ENCODE results near the gene ATP2B2. TPM values are rescaled to one million over a fixed set of nuclear protein-coding genes. Genes with fewer than 3 reads are reported as not detected.

Gene ATP2B2
- total and polyA plus RNA-seq, 9 of the 15 experiments (the other 6 are each of a cell fraction or from before 2014, with no cell fraction given), result 0.06 TPM; not detected in 8

DNA sequence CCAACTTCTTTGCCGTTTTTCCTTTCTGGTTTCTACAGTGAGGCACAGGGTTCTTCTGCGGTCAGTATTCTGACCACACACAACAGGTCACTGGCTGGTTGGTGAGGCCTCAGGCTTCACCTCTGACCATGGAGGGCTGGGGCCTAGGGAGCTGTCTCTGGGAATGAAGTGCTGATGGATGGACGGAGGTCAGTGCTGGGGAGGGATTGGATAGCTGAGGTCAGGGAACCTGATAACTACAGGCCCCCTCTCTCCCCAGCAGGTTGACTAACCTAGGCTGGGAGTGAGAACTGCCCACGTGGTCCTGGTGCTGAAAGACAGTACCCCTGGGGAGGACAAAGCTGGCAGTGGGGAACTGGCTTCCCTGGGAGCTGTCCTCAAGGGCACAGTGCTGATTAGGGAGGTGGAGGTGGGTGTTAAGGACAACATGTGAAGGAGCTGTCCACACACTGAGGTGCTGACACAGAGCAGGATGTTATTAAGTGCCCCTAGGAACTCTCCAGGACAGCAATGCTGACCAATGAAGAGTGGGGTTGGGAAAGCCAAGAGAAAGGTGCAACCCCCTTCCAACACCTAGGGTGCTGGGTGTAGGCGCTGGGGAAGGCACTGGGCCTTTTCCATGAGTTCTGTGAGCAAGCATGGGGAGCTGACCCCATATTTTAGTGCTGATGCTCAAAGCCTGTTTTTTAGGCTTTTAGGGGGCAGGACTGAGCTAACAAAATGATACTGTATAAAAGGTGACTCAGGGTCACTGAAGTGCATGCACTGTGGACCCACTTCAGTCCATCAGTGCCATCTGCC is 45.2 kb downstream of the ATP2B2 start (continued):
- TF ChIP-seq EHMT2 (IDR thresholded peaks at IDR 0.05) (peak; percentile 100), PCBP1 (IDR thresholded peaks at IDR 0.05; ENCODE audit: low read depth, low read length, poor library complexity, severe bottlenecking) (no peak), ZNF146 (CRISPR knock-in tag; IDR thresholded peaks at IDR 0.05; ENCODE audit: unreplicated experiment) (peak; percentile 60), ZFP1 (CRISPR knock-in tag; IDR thresholded peaks at IDR 0.05) (no peak), RBM15 (IDR thresholded peaks at IDR 0.05; ENCODE audit: insufficient read depth, low read length) (no peak), SIN3B (IDR thresholded peaks at IDR 0.05; ENCODE audit: low read depth) (no peak), ETV6 (IDR thresholded peaks at IDR 0.05; ENCODE audit: borderline replicate concordance in 1 of 2, low read depth in 2 of 2, low read length in 1 of 2) (no peak), ETV6 (CRISPR knock-in tag; IDR thresholded peaks at IDR 0.05; ENCODE audit: borderline replicate concordance) (peak; percentile 96), CHCHD3 (CRISPR knock-in tag; IDR thresholded peaks at IDR 0.05) (no peak), SREBF2 (CRISPR knock-in tag; IDR thresholded peaks at IDR 0.05) (no peak), POLR2AphosphoS2 (IDR thresholded peaks at IDR 0.05; ENCODE audit: low read length) (no peak), KLF10 (CRISPR knock-in tag; IDR thresholded peaks at IDR 0.05) (no peak), RUNX1 (IDR thresholded peaks at IDR 0.05; ENCODE audit: low read depth) (no peak), ZNF184 (CRISPR knock-in tag; IDR thresholded peaks at IDR 0.05) (no peak), ZC3H11A (IDR thresholded peaks at IDR 0.05; ENCODE audit: low read depth, low read length) (no peak), ILK (tag; IDR thresholded peaks at IDR 0.05; ENCODE audit: borderline replicate concordance, low read depth) (no peak), PYGO2 (tag; IDR thresholded peaks at IDR 0.05) (no peak), SP2 (IDR thresholded peaks at IDR 0.05; ENCODE audit: extremely low read depth, low read depth, low read length, poor library complexity, severe bottlenecking) (no peak), ZFP30 (CRISPR knock-in tag; IDR thresholded peaks at IDR 0.05; ENCODE audit: borderline replicate concordance) (no peak), RFX1 (IDR thresholded peaks at IDR 0.05) (no peak), NFIX (CRISPR knock-in tag; IDR thresholded peaks at IDR 0.05; ENCODE audit: low read depth) (no peak), MEF2D (tag; conservative IDR thresholded peaks at IDR 0.05; ENCODE audit: low read depth) (peak; percentile 64; the same call in 1 of the 2 replicates)
- TF ChIP-seq, protein P1, sequence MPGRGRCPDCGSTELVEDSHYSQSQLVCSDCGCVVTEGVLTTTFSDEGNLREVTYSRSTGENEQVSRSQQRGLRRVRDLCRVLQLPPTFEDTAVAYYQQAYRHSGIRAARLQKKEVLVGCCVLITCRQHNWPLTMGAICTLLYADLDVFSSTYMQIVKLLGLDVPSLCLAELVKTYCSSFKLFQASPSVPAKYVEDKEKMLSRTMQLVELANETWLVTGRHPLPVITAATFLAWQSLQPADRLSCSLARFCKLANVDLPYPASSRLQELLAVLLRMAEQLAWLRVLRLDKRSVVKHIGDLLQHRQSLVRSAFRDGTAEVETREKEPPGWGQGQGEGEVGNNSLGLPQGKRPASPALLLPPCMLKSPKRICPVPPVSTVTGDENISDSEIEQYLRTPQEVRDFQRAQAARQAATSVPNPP (IDR thresholded peaks at IDR 0.05; ENCODE audit: borderline replicate concordance, insufficient read depth, insufficient read length), result no peak
- TF ChIP-seq, protein P2, sequence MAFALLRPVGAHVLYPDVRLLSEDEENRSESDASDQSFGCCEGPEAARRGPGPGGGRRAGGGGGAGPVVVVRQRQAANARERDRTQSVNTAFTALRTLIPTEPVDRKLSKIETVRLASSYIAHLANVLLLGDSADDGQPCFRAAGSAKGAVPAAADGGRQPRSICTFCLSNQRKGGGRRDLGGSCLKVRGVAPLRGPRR (CRISPR knock-in tag; IDR thresholded peaks at IDR 0.05), result 0 out of 2 replicates have a peak, but pooled peaks have one; percentile 60
- TF ChIP-seq, protein P3, sequence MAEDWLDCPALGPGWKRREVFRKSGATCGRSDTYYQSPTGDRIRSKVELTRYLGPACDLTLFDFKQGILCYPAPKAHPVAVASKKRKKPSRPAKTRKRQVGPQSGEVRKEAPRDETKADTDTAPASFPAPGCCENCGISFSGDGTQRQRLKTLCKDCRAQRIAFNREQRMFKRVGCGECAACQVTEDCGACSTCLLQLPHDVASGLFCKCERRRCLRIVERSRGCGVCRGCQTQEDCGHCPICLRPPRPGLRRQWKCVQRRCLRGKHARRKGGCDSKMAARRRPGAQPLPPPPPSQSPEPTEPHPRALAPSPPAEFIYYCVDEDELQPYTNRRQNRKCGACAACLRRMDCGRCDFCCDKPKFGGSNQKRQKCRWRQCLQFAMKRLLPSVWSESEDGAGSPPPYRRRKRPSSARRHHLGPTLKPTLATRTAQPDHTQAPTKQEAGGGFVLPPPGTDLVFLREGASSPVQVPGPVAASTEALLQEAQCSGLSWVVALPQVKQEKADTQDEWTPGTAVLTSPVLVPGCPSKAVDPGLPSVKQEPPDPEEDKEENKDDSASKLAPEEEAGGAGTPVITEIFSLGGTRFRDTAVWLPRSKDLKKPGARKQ (CRISPR knock-in tag; IDR thresholded peaks at IDR 0.05), result no peak
- TF ChIP-seq, protein P4, sequence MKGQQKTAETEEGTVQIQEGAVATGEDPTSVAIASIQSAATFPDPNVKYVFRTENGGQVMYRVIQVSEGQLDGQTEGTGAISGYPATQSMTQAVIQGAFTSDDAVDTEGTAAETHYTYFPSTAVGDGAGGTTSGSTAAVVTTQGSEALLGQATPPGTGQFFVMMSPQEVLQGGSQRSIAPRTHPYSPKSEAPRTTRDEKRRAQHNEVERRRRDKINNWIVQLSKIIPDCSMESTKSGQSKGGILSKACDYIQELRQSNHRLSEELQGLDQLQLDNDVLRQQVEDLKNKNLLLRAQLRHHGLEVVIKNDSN (CRISPR knock-in tag; IDR thresholded peaks at IDR 0.05), result peak; percentile 87
